Urinary bladder (tissue), 4 donors: Measurements from ENCODE around the gene DMAC2. TPM values are rescaled to one million over a fixed set of nuclear protein-coding genes. Genes with fewer than 3 reads are reported as not detected.
"Not testable (repeated sequence)": the region's sequence is repeated elsewhere in the genome, so short reads cannot be mapped to it uniquely, and the experiment has no call there.

Experiments
- DNase-seq: peaks from one replicate; pipeline ENCODE4 v3.0.0-alpha.2; 2015; ENCODE audit errors: extremely low spot score
- H3K27ac ChIP-seq: one replicate; pipeline ENCODE4 v1.5.1; 2013; ENCODE audit warnings: low read depth, mild to moderate bottlenecking, moderate library complexity
- H3K36me3 ChIP-seq: one replicate; pipeline ENCODE4 v1.6.1; 2013; ENCODE audit warnings: mild to moderate bottlenecking, moderate library complexity; ENCODE audit not compliant: insufficient read depth
- H3K4me1 ChIP-seq: one replicate; pipeline ENCODE4 v1.6.1; 2013; ENCODE audit warnings: mild to moderate bottlenecking, moderate library complexity; ENCODE audit not compliant: insufficient read depth
- H3K4me3 ChIP-seq: one replicate; pipeline ENCODE4 v1.5.1; 2013; ENCODE audit warnings: low read depth, low read length
- WGBS: extraction: QIAGEN DNeasy Blood & Tissue Kit; methylation state at CpG from one replicate; pipeline ENCODE4 v1.1.7; 2013; 5-methylcytosine and 5-hydroxymethylcytosine counted together
- polyA plus RNA-seq: library from polyadenylated mRNA; stranded (reverse); fragments of 200-250 nt; gene quantifications from one replicate; pipeline ENCODE4 v1.2.3, GENCODE V29; 2013
- total RNA-seq: library from RNA; depleted of rRNA; stranded (reverse); fragments of >200 nt; gene quantifications from one replicate; pipeline ENCODE4 v1.2.3, GENCODE V29; 2014
- donor health status: healthy with polysubstance abuse.
- donor health status: healthy.

Gene DMAC2
- total and polyA plus RNA-seq, 2 donors = 15.2 to 77.4 TPM

GRCh38 chr19:41452584-41453275 is 13.0 kb upstream of the DMAC2 start:
- WGBS = 65% methylated on average over 6 of the region's 6 CpGs
- Histone ChIP-seq H3K4me1 (no peaks in the 10 kb centered on the region), H3K27ac (no peak overlapping the region), H3K4me3 (no peak overlapping the region), H3K36me3 (no peaks in the 10 kb centered on the region)
- DNase-seq = no peak

- no peak for DNase-seq
- Histone ChIP-seq H3K36me3 (no peaks in the 10 kb centered on the region), H3K4me3 (no peak overlapping the region), H3K4me1 (no peaks in the 10 kb centered on the region), H3K27ac (no peak overlapping the region)
- WGBS = 66% methylated on average over 3 of the region's 3 CpGs
Measured at GRCh38 chr19:41449865-41450178, 10.1 kb upstream of the DMAC2 start.

GRCh38 chr19:41449079-41449864 is 9.6 kb upstream of the DMAC2 start:
- Histone ChIP-seq H3K27ac (no peak overlapping the region), H3K4me3 (no peak overlapping the region), H3K36me3 (no peaks in the 10 kb centered on the region), H3K4me1 (no peaks in the 10 kb centered on the region)
- peak; percentile 37 for DNase-seq
- WGBS = 3% methylated on average over 22 of the region's 22 CpGs

GRCh38 chr19:41447732-41448332 is 8.1 kb upstream of the DMAC2 start:
- DNase-seq = no peak
- H3K4me1 ChIP-seq = no peaks in the 10 kb centered on the region
- no peak overlapping the region for H3K27ac ChIP-seq
- 64% methylated on average over 12 of the region's 12 CpGs for WGBS
- H3K36me3 ChIP-seq = no peaks in the 10 kb centered on the region
- no peak overlapping the region for H3K4me3 ChIP-seq

- no peak overlapping the region for H3K27ac ChIP-seq
- 58% methylated on average over 5 of the region's 5 CpGs for WGBS
- no peak for DNase-seq
- H3K36me3 ChIP-seq = no peaks in the 10 kb centered on the region
- H3K4me3 ChIP-seq = no peak overlapping the region
- H3K4me1 ChIP-seq = no peaks in the 10 kb centered on the region
Measured at GRCh38 chr19:41445575-41445974, 5.9 kb upstream of the DMAC2 start.

- H3K4me1 ChIP-seq = no peaks in the 10 kb centered on the region
- 60% methylated on average over 6 of the region's 6 CpGs for WGBS
- H3K4me3 ChIP-seq = no peak overlapping the region
- no peak for DNase-seq
- no peaks in the 10 kb centered on the region for H3K36me3 ChIP-seq
- H3K27ac ChIP-seq = no peak overlapping the region
Measured at GRCh38 chr19:41443813-41444455, 4.2 kb upstream of the DMAC2 start.

GRCh38 chr19:41442473-41443355 is 3.0 kb upstream of the DMAC2 start, which contains the start of gene ERICH4:
Gene ERICH4 (plus strand): TSS chr19:41443156. CDS start chr19:41443170, 14 bp downstream.
- WGBS = 67% methylated on average over 7 of the region's 7 CpGs

GRCh38 chr19:41441321-41441945 is 1.7 kb upstream of the DMAC2 start:
- DNase-seq = no peak
- no peaks in the 10 kb centered on the region for H3K4me1 ChIP-seq
- WGBS = 85% methylated on average over 15 of the region's 15 CpGs
- no peak overlapping the region for H3K27ac ChIP-seq
- H3K36me3 ChIP-seq = no peaks in the 10 kb centered on the region
- H3K4me3 ChIP-seq = no peak overlapping the region

More at GRCh38 chr19:41442473-41443355, 3.0 kb upstream of the DMAC2 start, which contains the start of gene ERICH4:
- DNase-seq = no peak
- no peaks in the 10 kb centered on the region for H3K36me3 ChIP-seq
- no peak within 1 kb of the TSS for H3K4me3 ChIP-seq
- H3K27ac ChIP-seq = no peak within 1 kb of the TSS
- no peaks in the 10 kb centered on the region for H3K4me1 ChIP-seq

- 90% methylated on average over 7 of the region's 7 CpGs for WGBS
Measured at GRCh38 chr19:41437944-41438574, 1.7 kb downstream of the DMAC2 start.

GRCh38 chr19:41436674-41436951 is 3.1 kb downstream of the DMAC2 start:
- H3K27ac ChIP-seq = no peak overlapping the region
- DNase-seq = no peak
- H3K36me3 ChIP-seq = peaks cover 3% of the 10 kb centered on the region
- H3K4me1 ChIP-seq = no peaks in the 10 kb centered on the region
- H3K4me3 ChIP-seq = no peak overlapping the region

More at GRCh38 chr19:41437944-41438574, 1.7 kb downstream of the DMAC2 start:
- Histone ChIP-seq H3K27ac (no peak overlapping the region), H3K4me3 (no peak overlapping the region), H3K4me1 (no peaks in the 10 kb centered on the region), H3K36me3 (peaks cover 3% of the 10 kb centered on the region)
- no peak for DNase-seq

- Histone ChIP-seq H3K4me1 (no peaks in the 10 kb centered on the region), H3K36me3 (peaks cover 3% of the 10 kb centered on the region), H3K27ac (no peak overlapping the region), H3K4me3 (no peak overlapping the region)
- DNase-seq = no peak
- WGBS = 95% methylated on average over 19 of the region's 19 CpGs
Measured at GRCh38 chr19:41435936-41436673, 3.6 kb downstream of the DMAC2 start.

GRCh38 chr19:41435376-41435775 is 4.3 kb downstream of the DMAC2 start:
- H3K27ac ChIP-seq, H3K4me3 ChIP-seq, H3K36me3 ChIP-seq, H3K4me1 ChIP-seq, DNase-seq: not testable (repeated sequence)
- WGBS = 98% methylated on average over 11 of the region's 11 CpGs
